GM12872 (cell line): Measurements from ENCODE around the gene DYNC2I2.
A peak's percentile ranks its signal among the peaks of the same experiment; 100 is the strongest.

Experiments
- CTCF ChIP-seq: IDR thresholded peaks from 3 replicates; pipeline ENCODE4 v1.5.1; 2011; ENCODE audit warnings: low read depth, mild to moderate bottlenecking, low read length, moderate library complexity; ENCODE audit not compliant: insufficient read depth

Gene DYNC2I2

DNA sequence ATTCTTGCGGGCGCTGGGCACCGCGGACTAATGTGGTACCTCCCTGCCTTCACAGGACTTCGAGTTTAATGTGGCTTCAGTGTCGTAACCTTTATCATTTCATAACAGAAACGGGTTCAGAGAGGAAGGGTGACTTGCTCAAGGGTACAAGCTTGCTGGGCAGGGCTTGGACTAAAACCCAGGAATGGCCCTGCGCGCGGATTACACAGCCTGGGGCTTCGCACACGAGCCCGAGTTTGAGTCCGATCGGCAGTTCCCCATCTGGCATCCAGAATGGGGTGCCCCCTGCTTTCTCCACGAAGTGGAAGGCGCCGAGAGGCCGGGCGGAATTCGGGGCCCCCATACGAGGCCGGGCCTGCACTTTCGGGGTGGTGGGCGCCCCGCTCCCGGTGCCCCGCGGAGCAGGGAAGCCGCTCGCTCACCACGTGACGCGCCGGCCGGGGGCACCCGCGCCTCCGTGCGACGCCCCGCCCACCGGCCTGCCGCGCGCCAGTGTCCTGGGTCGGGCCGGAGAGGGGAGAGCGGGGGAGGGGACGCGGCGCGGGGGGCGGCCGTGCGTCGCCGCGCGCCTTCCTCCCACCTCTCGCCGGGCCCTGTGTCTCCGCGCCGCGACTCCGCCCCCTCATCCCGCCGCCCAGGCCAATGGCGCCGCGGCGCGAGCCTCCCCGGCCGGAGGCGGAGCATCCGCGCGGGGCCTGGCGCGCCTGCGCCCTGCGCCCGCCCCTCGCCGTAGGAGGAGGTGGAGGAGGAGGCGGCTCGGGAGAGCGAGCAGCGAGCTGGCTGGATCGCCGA is 32.0 kb upstream of the DYNC2I2 start, which contains the start of gene SET:
Gene SET (plus strand): TSS at position 722 of the 792 bp plus-strand sequence. CDS start 361 bp downstream, outside the sequence.
- TF ChIP-seq CTCF, result no peak

- TF ChIP-seq CTCF, result no peak
These were observed 30.8 kb upstream of the DYNC2I2 start for GRCh38 chr9:128687453-128687852.

DNA sequence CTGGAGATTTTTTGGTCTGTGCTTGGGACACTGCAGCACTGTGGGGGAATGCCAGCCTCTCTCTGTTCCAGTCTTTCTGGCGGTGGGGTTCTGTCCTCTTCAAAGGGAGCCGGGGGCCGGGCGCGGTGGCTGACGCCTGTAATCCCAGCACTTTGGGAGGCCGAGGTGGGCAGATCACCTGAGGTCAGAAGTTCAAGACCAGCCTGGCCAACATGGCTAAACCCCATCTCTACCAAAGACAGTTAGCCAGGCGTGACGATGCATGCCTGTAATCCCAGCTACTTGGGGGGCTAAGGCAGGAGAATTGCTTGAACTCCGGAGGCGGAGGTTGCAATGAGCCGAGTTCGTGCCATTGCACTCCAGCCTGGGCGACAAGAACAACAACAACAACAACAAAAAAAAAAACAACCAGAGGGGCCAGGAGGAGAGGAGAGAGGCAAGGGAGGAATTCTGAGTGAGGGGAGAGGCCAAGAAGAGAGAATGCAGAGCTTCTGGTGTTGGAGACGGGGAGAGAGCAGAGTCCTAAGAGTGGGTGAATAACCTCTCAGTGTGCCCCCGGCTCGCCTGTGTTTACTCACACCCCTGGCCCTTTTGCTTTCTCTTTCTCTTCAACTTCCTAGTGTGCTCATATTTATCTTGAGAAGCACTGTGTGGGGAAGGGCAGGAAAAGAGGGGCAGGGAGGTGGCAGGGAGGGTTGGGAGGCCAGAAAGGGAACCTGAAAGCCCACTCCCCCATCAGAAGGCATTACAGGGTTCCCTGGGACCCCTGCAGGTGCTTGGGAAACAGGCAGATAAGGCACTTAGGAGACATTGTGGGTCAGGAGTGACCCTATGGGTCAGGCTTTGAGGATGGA is 29.2 kb upstream of the DYNC2I2 start:
- TF ChIP-seq CTCF, result no peak

DNA sequence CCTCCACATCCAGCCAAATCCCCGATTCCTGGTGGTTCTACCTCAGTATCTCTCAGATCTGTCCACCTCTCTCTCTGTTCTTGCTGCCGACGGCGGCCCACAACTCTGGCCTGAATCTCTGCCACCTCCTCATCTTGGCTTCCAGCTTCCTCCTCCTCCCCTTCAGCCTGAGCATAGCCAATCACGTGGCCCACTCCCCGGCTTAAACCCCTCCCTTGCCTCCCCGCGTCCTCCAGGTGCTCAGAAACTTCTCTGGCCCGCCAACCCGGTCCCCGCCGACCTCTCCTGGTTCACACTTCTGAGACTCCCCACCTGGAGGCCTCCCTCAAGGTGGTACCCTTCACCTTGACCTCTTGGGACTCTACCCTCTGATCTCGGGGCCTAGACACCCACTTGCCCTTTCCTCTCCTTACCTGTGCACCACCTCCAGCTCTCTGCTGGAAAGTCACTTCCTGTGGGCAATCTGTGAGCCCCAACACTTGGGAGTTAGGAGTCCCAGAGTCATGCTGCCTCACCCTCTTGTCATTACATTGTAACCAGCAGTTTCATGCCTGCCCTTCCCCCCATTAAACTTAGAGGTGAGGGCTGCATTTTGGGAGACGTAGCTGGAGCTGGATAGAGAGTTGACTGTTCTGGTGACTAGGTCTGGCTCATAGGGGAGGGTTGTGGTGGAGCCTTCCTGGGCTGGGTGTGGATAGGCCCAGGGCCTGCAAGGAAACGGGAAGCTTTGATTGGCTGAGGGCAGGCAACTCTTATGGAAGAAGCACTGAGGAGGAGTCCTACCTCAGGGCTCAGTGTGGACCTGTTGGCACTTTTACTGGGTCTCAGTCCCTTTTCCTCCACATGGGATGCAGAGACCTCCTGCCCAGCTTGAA is 27.9 kb upstream of the DYNC2I2 start:
- no peak for TF ChIP-seq CTCF

DNA sequence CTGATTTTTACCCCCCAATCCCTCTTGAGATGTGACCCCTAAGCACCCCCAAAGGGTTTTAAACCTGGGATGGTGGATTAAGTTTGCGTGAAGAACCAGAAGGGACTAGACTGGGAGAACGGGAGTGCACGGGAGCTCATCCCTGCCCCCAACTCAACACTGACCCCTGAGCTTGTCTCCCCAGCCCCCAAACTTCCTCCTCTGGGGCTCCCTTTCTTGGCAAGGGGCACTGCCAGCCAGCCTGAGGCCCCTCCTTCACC is 27.3 kb upstream of the DYNC2I2 start:
- TF ChIP-seq CTCF, result no peak

GRCh38 chr9:128683340-128684064 is 26.9 kb upstream of the DYNC2I2 start:
- TF ChIP-seq CTCF, result 0 out of 3 replicates have a peak, but pooled peaks have one; percentile 6
